Neuronal stem cell (in vitro differentiated cells): ENCODE data around the gene AMIGO1.

Source experiments
- DNase-seq: peaks from one replicate; pipeline ENCODE4 v3.0.0-alpha.2; 2013; ENCODE audit warnings: low spot score
- H2AFZ ChIP-seq: one replicate; pipeline ENCODE4 v1.6.1; 2013; ENCODE audit warnings: mild to moderate bottlenecking, low read length, inconsistent platforms
- H2AK5ac ChIP-seq: 2 replicates; pipeline ENCODE4 v1.6.1; 2013; ENCODE audit warnings: low read depth, mild to moderate bottlenecking, inconsistent platforms, low read length, moderate library complexity, mixed read lengths
- H2BK120ac ChIP-seq: 2 replicates; pipeline ENCODE4 v1.6.1; 2013; ENCODE audit warnings: low read depth, mild to moderate bottlenecking, inconsistent platforms, low read length, moderate library complexity, mixed read lengths
- H2BK12ac ChIP-seq: one replicate; pipeline ENCODE4 v1.6.1; 2013; ENCODE audit warnings: low read length, inconsistent platforms
- H2BK15ac ChIP-seq: 2 replicates; pipeline ENCODE4 v1.6.1; 2013; ENCODE audit warnings: mild to moderate bottlenecking, low read length, inconsistent platforms, mixed read lengths
- H2BK5ac ChIP-seq: one replicate; pipeline ENCODE4 v1.6.1; 2013; ENCODE audit warnings: inconsistent platforms, mild to moderate bottlenecking, low read length, moderate library complexity
- H3K14ac ChIP-seq: one replicate; pipeline ENCODE4 v1.6.1; 2013; ENCODE audit warnings: low read length, inconsistent platforms
- H3K18ac ChIP-seq: 2 replicates; pipeline ENCODE4 v1.6.1; 2013; ENCODE audit warnings: low read length, inconsistent platforms
- H3K23ac ChIP-seq: 2 replicates; pipeline ENCODE4 v1.6.1; 2013; ENCODE audit warnings: low read depth, mild to moderate bottlenecking, mixed read lengths, low read length, inconsistent platforms; ENCODE audit not compliant: poor library complexity
- H3K27ac ChIP-seq: replicated peaks from 3 replicates; pipeline ENCODE4 v1.5.1; 2013; ENCODE audit warnings: low read length, inconsistent platforms
- H3K27me3 ChIP-seq, 3 experiments: 2 replicates each; pipeline ENCODE4 v1.6.1; 2013; ENCODE audit warnings: low read length in 3 of 3, mild to moderate bottlenecking in 2 of 3, inconsistent platforms in 1 of 3, low read depth in 1 of 3, mixed read lengths in 1 of 3, moderate library complexity in 1 of 3; ENCODE audit not compliant: control insufficient read depth in 3 of 3, insufficient read depth in 3 of 3
- H3K36me3 ChIP-seq, 2 donors: replicated peaks in 1 of 2; 2 replicates each; pipeline ENCODE4 v1.6.1; 2013; ENCODE audit warnings: low read length in 2 of 2; ENCODE audit not compliant: control insufficient read depth in 2 of 2, insufficient read depth in 2 of 2
- H3K4ac ChIP-seq: 2 replicates; pipeline ENCODE4 v1.6.1; 2013; ENCODE audit warnings: inconsistent platforms, mild to moderate bottlenecking, low read length, moderate library complexity
- H3K4me1 ChIP-seq, 2 donors: 1 replicate in 1 of 2; 2 replicates in 1 of 2; pipeline ENCODE4 v1.6.1; 2013; ENCODE audit warnings: low read length in 2 of 2, low read depth in 1 of 2; ENCODE audit not compliant: control insufficient read depth in 2 of 2, insufficient read depth in 1 of 2
- H3K4me2 ChIP-seq: one replicate; pipeline ENCODE4 v1.6.1; 2013; ENCODE audit warnings: mild to moderate bottlenecking, low read length, inconsistent platforms; ENCODE audit not compliant: insufficient read depth, poor library complexity, severe bottlenecking
- H3K4me3 ChIP-seq, 2 donors: 2 replicates each; pipeline ENCODE4 v1.5.1; 2013; ENCODE audit warnings: low read length in 2 of 2, mild to moderate bottlenecking in 2 of 2, inconsistent platforms in 1 of 2, moderate library complexity in 1 of 2
- H3K79me1 ChIP-seq: one replicate; pipeline ENCODE4 v1.6.1; 2013; ENCODE audit warnings: low read depth, mild to moderate bottlenecking, inconsistent platforms, low read length, moderate library complexity
- H3K9ac ChIP-seq: one replicate; pipeline ENCODE4 v1.6.1; 2013; ENCODE audit warnings: mild to moderate bottlenecking, low read depth, low read length, inconsistent platforms; ENCODE audit not compliant: poor library complexity
- H3K9me3 ChIP-seq, 2 donors: replicated peaks in 1 of 2; 2 replicates each; pipeline versions ENCODE3 to v1.6.1; 2013; ENCODE audit warnings: low read length in 2 of 2, mild to moderate bottlenecking in 2 of 2, inconsistent platforms in 1 of 2, low read depth in 1 of 2, mixed read lengths in 1 of 2, moderate library complexity in 1 of 2; ENCODE audit not compliant: control insufficient read depth in 2 of 2, insufficient read depth in 1 of 2
- H4K8ac ChIP-seq: one replicate; pipeline ENCODE4 v1.6.1; 2013; ENCODE audit warnings: low read depth, mild to moderate bottlenecking, inconsistent platforms, low read length, moderate library complexity
- H4K91ac ChIP-seq: one replicate; pipeline ENCODE4 v1.6.1; 2013; ENCODE audit warnings: low read length, low read depth, mild to moderate bottlenecking, inconsistent platforms; ENCODE audit not compliant: poor library complexity
- WGBS, 2 donors: extraction: QIAGEN DNeasy Blood & Tissue Kit; methylation state at CpG; one replicate each; pipeline ENCODE4 v1.1.7; 2013; ENCODE audit warnings: missing lambda C conversion rate in 2 of 2, mixed read lengths in 1 of 2; ENCODE audit not compliant: insufficient read length in 2 of 2, insufficient replicate concordance in 1 of 2; ENCODE audit errors: extremely low coverage in 2 of 2; 5-methylcytosine and 5-hydroxymethylcytosine counted together

The AMIGO1 gene

GRCh38 chr1:109535481-109535880 is 26.0 kb upstream of the AMIGO1 start:
- Histone ChIP-seq H3K79me1 (no peaks in the 10 kb centered on the region), H4K91ac (no peak overlapping the region), H3K4me1 (peaks cover 6 to 11% of the 10 kb centered on the region in 2 donors), H2BK120ac (no peak overlapping the region), H3K27me3 (peaks cover 0 to 47% (median 0%) of the 10 kb centered on the region in 3 experiments), H3K36me3 (no peaks in the 10 kb centered on the region), H3K18ac (no peak overlapping the region), H2BK15ac (no peak overlapping the region), H3K9me3 (no peaks in the 10 kb centered on the region), H3K14ac (no peak overlapping the region), H2AFZ (peak overlapping the region; percentile 12), H3K27ac (no peak overlapping the region), H3K9ac (no peak overlapping the region), H4K8ac (no peak overlapping the region), H3K4me3 (no peak overlapping the region), H3K23ac (no peak overlapping the region), H2AK5ac (no peak overlapping the region), H2BK12ac (no peak overlapping the region), H2BK5ac (no peak overlapping the region), H3K4ac (no peak overlapping the region), H3K4me2 (no peak overlapping the region)
- no CpG with 5 or more reads among the region's 4 CpGs for WGBS, 2 donors
- no peak for DNase-seq

DNA sequence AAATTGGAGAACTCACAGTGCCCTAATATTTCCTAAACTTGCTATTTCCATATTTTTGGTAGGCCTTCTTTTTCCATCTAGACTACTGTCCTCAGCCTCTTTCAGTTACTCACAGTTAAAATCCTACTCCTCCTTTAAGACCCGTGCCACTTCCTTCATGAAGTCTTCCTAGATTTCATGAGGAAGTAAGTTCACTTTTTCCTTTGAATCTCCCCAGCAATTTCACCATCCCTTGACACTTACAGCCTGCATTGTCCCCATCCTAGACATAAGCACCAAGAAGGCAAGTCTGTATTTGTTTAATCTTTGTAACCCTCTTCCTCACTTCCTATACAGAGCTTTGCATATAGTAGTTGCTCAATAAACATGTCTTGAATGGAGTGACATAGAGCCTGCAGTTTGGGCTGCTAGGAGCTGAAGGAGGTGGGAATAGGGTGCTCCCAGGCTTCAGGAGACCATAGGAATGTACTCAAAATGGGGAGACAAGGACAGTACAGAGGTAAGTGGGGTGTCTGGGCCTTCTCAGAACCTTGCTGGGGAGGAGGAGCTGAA is 24.9 kb upstream of the AMIGO1 start:
- H3K4me2 ChIP-seq = no peak overlapping the region
- no peaks in the 10 kb centered on the region for H3K9me3 ChIP-seq
- H4K91ac ChIP-seq = no peak overlapping the region
- no CpG with 5 or more reads among the region's 1 CpG for WGBS, 2 donors
- no peak overlapping the region for H3K4ac ChIP-seq
- no peak overlapping the region for H2BK5ac ChIP-seq
- DNase-seq = no peak
- no peak overlapping the region for H2BK12ac ChIP-seq
- H2BK15ac ChIP-seq = no peak overlapping the region
- peaks cover 11 to 12% of the 10 kb centered on the region in 2 donors for H3K4me1 ChIP-seq
- H3K4me3 ChIP-seq = no peak overlapping the region
- no peak overlapping the region for H3K14ac ChIP-seq
- H3K18ac ChIP-seq = no peak overlapping the region
- no peak overlapping the region for H3K27ac ChIP-seq
- no peak overlapping the region for H2AK5ac ChIP-seq
- no peaks in the 10 kb centered on the region for H3K79me1 ChIP-seq
- no peak overlapping the region for H3K23ac ChIP-seq
- H3K9ac ChIP-seq = no peak overlapping the region
- H2BK120ac ChIP-seq = no peak overlapping the region
- no peak overlapping the region for H2AFZ ChIP-seq
- H3K27me3 ChIP-seq = peaks cover 0 to 48% (median 0%) of the 10 kb centered on the region in 3 experiments
- H3K36me3 ChIP-seq = no peaks in the 10 kb centered on the region
- H4K8ac ChIP-seq = no peak overlapping the region

DNA sequence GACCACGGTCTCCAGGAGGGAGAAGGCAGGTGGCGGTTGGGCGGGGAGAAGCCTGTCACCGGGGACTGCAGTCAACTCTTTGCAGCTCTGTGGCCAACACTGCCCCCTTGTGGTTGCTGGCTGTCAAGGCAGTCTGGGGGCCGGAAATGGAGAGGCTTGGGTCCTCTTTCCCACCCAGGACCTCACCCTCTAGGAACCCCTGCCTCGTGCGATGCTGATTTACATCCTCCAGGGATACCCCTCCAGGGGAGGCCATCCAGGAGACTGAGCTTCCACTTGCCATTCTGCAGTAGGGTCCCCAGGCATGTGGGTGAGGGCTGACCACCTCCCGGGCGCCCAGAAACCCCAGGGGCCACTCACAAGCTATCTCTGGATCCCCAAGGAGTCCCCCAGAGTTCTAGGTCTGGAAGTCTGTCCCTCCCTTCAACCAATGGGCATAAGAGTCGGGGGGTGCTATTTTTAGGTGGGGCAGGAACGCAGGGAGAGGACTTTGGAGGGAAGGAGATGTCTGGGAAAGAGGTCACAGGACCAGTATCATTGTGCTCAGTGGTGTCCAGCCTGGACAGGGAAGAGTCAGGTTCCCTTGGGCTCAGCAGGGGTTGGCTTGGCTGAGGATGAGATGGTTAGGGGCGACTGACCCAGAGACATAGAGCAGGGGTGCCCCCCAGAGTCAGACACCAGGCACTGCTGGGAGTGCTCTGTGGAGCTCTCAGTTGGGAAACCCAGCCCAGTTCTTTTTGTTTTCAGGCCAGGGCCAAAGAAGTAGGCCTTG is 23.0 kb upstream of the AMIGO1 start:
- no CpG with 5 or more reads among the region's 12 CpGs for WGBS, 2 donors
- no peak overlapping the region for H4K8ac ChIP-seq

GRCh38 chr1:109531826-109532364 is 22.4 kb upstream of the AMIGO1 start:
- Histone ChIP-seq H3K79me1 (no peaks in the 10 kb centered on the region), H3K4ac (no peak overlapping the region), H3K4me2 (no peak overlapping the region), H3K14ac (no peak overlapping the region), H3K23ac (no peak overlapping the region), H2AFZ (peak overlapping the region; percentile 95), H3K36me3 (no peaks in the 10 kb centered on the region), H2BK120ac (peak overlapping the region; percentile 4), H3K27me3 (peaks cover 0 to 52% (median 0%) of the 10 kb centered on the region in 3 experiments), H2AK5ac (no peak overlapping the region), H2BK5ac (no peak overlapping the region), H3K9me3 (no peaks in the 10 kb centered on the region), H2BK12ac (no peak overlapping the region), H3K4me1 (peaks cover 11 to 12% of the 10 kb centered on the region in 2 donors), H3K4me3 (no peak overlapping the region), H4K91ac (no peak overlapping the region), H2BK15ac (no peak overlapping the region), H3K27ac (no peak overlapping the region), H4K8ac (no peak overlapping the region), H3K9ac (no peak overlapping the region), H3K18ac (peak overlapping the region; percentile 23)
- no CpG with 5 or more reads among the region's 16 CpGs for WGBS, 2 donors
- no peak for DNase-seq

More for the DNA sequence above, 23.0 kb upstream of the AMIGO1 start:
- DNase-seq = peak; percentile 79
- H3K4me2 ChIP-seq = no peak overlapping the region
- H3K4me3 ChIP-seq = peak overlapping the region in 1 of 2 donors; percentile 21
- H3K9me3 ChIP-seq = no peaks in the 10 kb centered on the region
- H3K36me3 ChIP-seq = no peaks in the 10 kb centered on the region
- H3K27ac ChIP-seq = no peak overlapping the region
- no peak overlapping the region for H2BK120ac ChIP-seq
- H3K4ac ChIP-seq = no peak overlapping the region
- H2BK15ac ChIP-seq = no peak overlapping the region
- peak overlapping the region; percentile 54 for H3K18ac ChIP-seq
- H3K27me3 ChIP-seq = peaks cover 0 to 47% (median 0%) of the 10 kb centered on the region in 3 experiments
- H3K23ac ChIP-seq = peak overlapping the region; percentile 23
- H3K14ac ChIP-seq = no peak overlapping the region
- no peak overlapping the region for H2BK12ac ChIP-seq
- H2BK5ac ChIP-seq = no peak overlapping the region
- no peak overlapping the region for H4K91ac ChIP-seq
- no peak overlapping the region for H2AK5ac ChIP-seq
- H2AFZ ChIP-seq = peak overlapping the region; percentile 95
- H3K79me1 ChIP-seq = no peaks in the 10 kb centered on the region
- H3K9ac ChIP-seq = no peak overlapping the region
- peaks cover 11 to 12% of the 10 kb centered on the region in 2 donors for H3K4me1 ChIP-seq
